Measurements from ENCODE around the gene AGBL4. TPM values are rescaled to one million over a fixed set of nuclear protein-coding genes. Genes with fewer than 3 reads are reported as not detected.
A peak's percentile ranks its signal among the peaks of the same experiment; 100 is the strongest.

AGBL4 gene
- total and polyA plus RNA-seq, 8 donors: 0.32 to 1.3 (median 0.87) TPM

GRCh38 chr1:48841461-48841860 is 1182.3 kb downstream of the AGBL4 start:
- ATAC-seq (no peak), DNase-seq (no peak)
- intact Hi-C loops (cut with DNase I): no loop called here
- Histone ChIP-seq H3K9me3 (no peaks in the 10 kb centered on the region), H3K27ac (no peak overlapping the region), H3K36me3 (no peaks in the 10 kb centered on the region), H3K4me1 (no peaks in the 10 kb centered on the region), H3K27me3 (no peaks in the 10 kb centered on the region), H3K4me3 (no peak overlapping the region)
- no peak for TF ChIP-seq CTCF (IDR thresholded peaks at IDR 0.05)

DNA sequence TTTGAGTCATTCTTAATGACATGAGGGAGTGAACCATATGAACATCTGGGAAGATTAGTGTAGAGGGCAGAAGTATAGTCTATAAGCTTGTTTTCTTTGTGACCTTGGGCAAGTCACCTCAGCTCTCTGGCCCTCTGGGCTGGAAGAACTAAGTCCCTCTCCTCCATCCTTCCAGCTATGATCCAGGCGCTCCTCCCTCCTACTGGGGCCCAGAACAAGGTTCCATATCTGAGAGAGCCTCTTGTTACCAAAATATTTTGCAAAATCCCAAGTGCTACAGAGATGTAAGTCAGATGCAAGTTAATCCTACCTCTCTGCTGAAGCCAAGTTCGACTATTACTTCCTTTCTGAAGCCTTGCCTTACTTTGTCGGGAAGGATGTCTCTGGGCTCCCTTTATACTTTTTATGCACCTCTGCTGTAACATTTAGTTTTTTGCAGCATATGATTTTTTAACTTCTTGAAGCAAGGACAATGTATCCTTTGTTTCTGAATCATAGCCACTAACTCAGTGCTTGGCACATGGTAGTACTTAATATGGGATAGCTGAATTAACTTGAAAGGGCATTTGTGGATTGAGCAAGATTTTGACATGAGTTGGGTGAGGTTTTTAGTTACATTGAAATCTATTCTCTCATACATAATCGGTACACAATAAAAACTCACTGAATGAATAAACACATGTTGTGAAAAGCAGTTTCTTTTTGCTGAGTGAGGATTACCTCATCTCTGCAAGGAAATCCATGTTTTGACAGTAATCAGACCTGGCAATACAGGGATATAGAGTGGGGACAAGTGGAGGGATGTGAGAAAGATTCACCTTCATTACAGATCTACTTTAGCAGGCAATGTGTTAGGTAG is 1192.4 kb downstream of the AGBL4 start:
- H3K36me3 ChIP-seq: no peaks in the 10 kb centered on the region
- TF ChIP-seq CTCF (IDR thresholded peaks at IDR 0.05): no peak
- intact Hi-C loops (cut with DNase I): no loop called here
- DNase-seq (no peak), ATAC-seq (no peak)
- no peak overlapping the region for H3K4me3 ChIP-seq
- H3K9me3 ChIP-seq: no peaks in the 10 kb centered on the region
- peaks cover 0 to 6% of the 10 kb centered on the region in 2 donors for H3K27me3 ChIP-seq
- no peak overlapping the region for H3K27ac ChIP-seq
- no peaks in the 10 kb centered on the region for H3K4me1 ChIP-seq

DNA sequence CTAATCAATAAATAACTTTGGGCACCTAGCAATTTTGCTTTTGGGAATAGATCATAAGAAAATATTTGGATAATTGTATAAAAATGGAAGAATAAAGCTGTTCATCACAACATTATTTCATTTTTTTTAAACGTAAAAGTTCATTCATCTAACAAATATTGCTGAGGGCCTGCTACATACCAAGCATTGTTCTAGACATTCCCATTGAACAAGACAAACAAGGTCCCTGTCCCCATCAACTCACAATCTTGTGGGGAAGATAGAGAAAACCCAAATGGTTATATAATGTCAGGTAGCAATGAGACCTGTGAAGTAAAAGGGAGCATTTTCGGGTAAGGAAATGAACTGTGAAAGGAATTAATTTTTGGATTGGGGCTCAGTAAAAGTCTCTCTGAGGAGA is 1193.0 kb downstream of the AGBL4 start:
- H3K27ac ChIP-seq: no peak overlapping the region
- DNase-seq: no peak
- H3K4me3 ChIP-seq: no peak overlapping the region
- H3K9me3 ChIP-seq: no peaks in the 10 kb centered on the region
- H3K4me1 ChIP-seq: no peaks in the 10 kb centered on the region
- H3K36me3 ChIP-seq: no peaks in the 10 kb centered on the region
- no peak for ATAC-seq
- TF ChIP-seq CTCF (IDR thresholded peaks at IDR 0.05): no peak
- peaks cover 0 to 6% of the 10 kb centered on the region in 2 donors for H3K27me3 ChIP-seq
- intact Hi-C loops (cut with DNase I): no loop called here

DNA sequence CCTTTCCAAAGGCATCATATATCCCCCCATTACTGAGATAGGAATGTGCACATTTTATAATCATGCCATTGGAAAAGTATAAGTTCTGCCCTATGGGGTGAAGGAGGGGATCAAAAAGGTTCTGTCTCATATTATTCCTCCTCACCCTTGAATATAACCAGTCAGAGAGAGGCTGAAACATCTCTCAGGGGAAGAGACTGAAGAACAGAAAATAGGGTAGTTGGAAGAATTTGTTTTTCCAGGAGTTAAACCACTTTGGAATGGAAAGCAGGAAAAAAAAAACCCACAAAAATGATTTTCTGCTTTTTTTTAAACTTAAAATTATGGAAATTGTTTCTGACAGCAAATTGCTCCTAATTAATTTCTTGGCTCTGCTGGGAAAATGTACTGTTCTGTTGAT is 1194.3 kb downstream of the AGBL4 start:
- intact Hi-C loops (cut with DNase I): no loop called here
- H3K27ac ChIP-seq: no peak overlapping the region
- no peak for DNase-seq
- no peak for ATAC-seq
- no peaks in the 10 kb centered on the region for H3K9me3 ChIP-seq
- no peaks in the 10 kb centered on the region for H3K27me3 ChIP-seq
- H3K36me3 ChIP-seq: no peaks in the 10 kb centered on the region
- TF ChIP-seq CTCF (IDR thresholded peaks at IDR 0.05): no peak
- no peaks in the 10 kb centered on the region for H3K4me1 ChIP-seq
- H3K4me3 ChIP-seq: no peak overlapping the region

- peak in 2 of 4 donors; percentile 35 to 38 for DNase-seq
- Histone ChIP-seq H3K4me3 (no peak overlapping the region), H3K27ac (no peak overlapping the region), H3K36me3 (no peaks in the 10 kb centered on the region), H3K27me3 (no peaks in the 10 kb centered on the region), H3K9me3 (no peaks in the 10 kb centered on the region), H3K4me1 (no peaks in the 10 kb centered on the region)
- intact Hi-C loops (cut with DNase I): no loop called here
- TF ChIP-seq CTCF (IDR thresholded peaks at IDR 0.05): no peak
- peak; percentile 77 for ATAC-seq
These were observed 1200.6 kb downstream of the AGBL4 start for GRCh38 chr1:48823168-48823567.
